MM.1S (cell line): ENCODE measurements around the gene TENM4.

Experiments
- DNase-seq: peaks from one replicate; pipeline ENCODE4 v3.0.0-alpha.2; 2015
- H2AFZ ChIP-seq: fragments of 300-600 bp; sonication (generic); 2 replicates; pipeline ENCODE4 v1.6.0; 2016; ENCODE audit warnings: antibody characterized with exemption, low read length
- H3F3A ChIP-seq: fragments of 300-600 bp; sonication (generic); 2 replicates; pipeline ENCODE4 v1.6.1; 2016; ENCODE audit warnings: mild to moderate bottlenecking, antibody characterized with exemption, low read length, moderate library complexity, mixed read lengths; ENCODE audit not compliant: insufficient read depth
- H3K27ac ChIP-seq: fragments of 300-600 bp; sonication (generic); 2 replicates; pipeline ENCODE4 v1.5.1; 2016; ENCODE audit warnings: mild to moderate bottlenecking, low read length
- H3K27me3 ChIP-seq: fragments of 300-600 bp; sonication (generic); replicated peaks from 2 replicates; pipeline ENCODE4 v1.6.0; 2016; ENCODE audit warnings: low read length; ENCODE audit not compliant: insufficient read depth
- H3K36me3 ChIP-seq: fragments of 300-600 bp; sonication (generic); replicated peaks from 2 replicates; pipeline ENCODE4 v1.6.1; 2016; ENCODE audit warnings: mild to moderate bottlenecking, low read length, mixed read lengths; ENCODE audit not compliant: insufficient read depth
- H3K4me1 ChIP-seq: fragments of 300-600 bp; sonication (generic); 2 replicates; pipeline ENCODE4 v1.6.1; 2016; ENCODE audit warnings: low read length, mixed read lengths
- H3K4me2 ChIP-seq: fragments of 300-600 bp; sonication (generic); 2 replicates; pipeline ENCODE4 v1.6.0; 2016; ENCODE audit warnings: low read depth, low read length
- H3K4me3 ChIP-seq: fragments of 300-600 bp; sonication (generic); 2 replicates; pipeline ENCODE4 v1.5.1; 2016; ENCODE audit warnings: low read length, mixed read lengths
- H3K79me2 ChIP-seq: fragments of 300-600 bp; sonication (generic); 2 replicates; pipeline ENCODE4 v1.6.1; 2016; ENCODE audit warnings: mixed run types, low read length, mixed read lengths
- H3K9ac ChIP-seq: fragments of 300-600 bp; sonication (generic); 2 replicates; pipeline ENCODE4 v1.6.1; 2016; ENCODE audit warnings: low read length, mixed read lengths
- H3K9me2 ChIP-seq: fragments of 300-600 bp; sonication (generic); replicated peaks from 2 replicates; pipeline ENCODE4 v1.6.1; 2016; ENCODE audit warnings: mild to moderate bottlenecking, low read length, mixed read lengths; ENCODE audit not compliant: insufficient read depth
- H3K9me3 ChIP-seq: fragments of 300-600 bp; sonication (generic); replicated peaks from 2 replicates; pipeline ENCODE4 v1.6.1; 2016; ENCODE audit warnings: mild to moderate bottlenecking, low read length, mixed read lengths; ENCODE audit not compliant: insufficient read depth
- H4K20me1 ChIP-seq: fragments of 300-600 bp; sonication (generic); 2 replicates; pipeline ENCODE4 v1.6.1; 2016; ENCODE audit warnings: mild to moderate bottlenecking, low read length, moderate library complexity, mixed read lengths; ENCODE audit not compliant: insufficient read depth
- CTCF ChIP-seq: fragments of 300-600 bp; sonication (generic); IDR thresholded peaks from 2 replicates; pipeline ENCODE4 v1.5.1; 2016; ENCODE audit warnings: antibody characterized with exemption, low read length, mixed read lengths
- EZH2 ChIP-seq: fragments of 300-600 bp; sonication (generic); optimal IDR thresholded peaks from 2 replicates; pipeline ENCODE3; 2017; ENCODE audit warnings: low read depth, mild to moderate bottlenecking, antibody characterized with exemption, low read length, mixed read lengths
- EZH2phosphoT487 ChIP-seq: fragments of 300-600 bp; sonication (generic); IDR thresholded peaks from 2 replicates; pipeline ENCODE4 v1.6.1; 2018; ENCODE audit warnings: antibody characterized with exemption, low read length

TENM4 gene

GRCh38 chr11:78720281-78720989 lies 720.4 kb downstream of the TENM4 start:
- Histone ChIP-seq H3K4me2 (no peak overlapping the region), H4K20me1 (no peaks in the 10 kb centered on the region), H3K9me2 (no peaks in the 10 kb centered on the region), H3K27me3 (no peaks in the 10 kb centered on the region), H3K36me3 (no peaks in the 10 kb centered on the region), H3K27ac (no peak overlapping the region), H2AFZ (no peak overlapping the region), H3K4me3 (no peak overlapping the region), H3K79me2 (no peaks in the 10 kb centered on the region), H3K9ac (no peak overlapping the region), H3F3A (no peaks in the 10 kb centered on the region), H3K4me1 (no peaks in the 10 kb centered on the region), H3K9me3 (no peaks in the 10 kb centered on the region)
- no peak for DNase-seq
- TF ChIP-seq EZH2phosphoT487 = no peak
- no peak for TF ChIP-seq EZH2
- no peak for TF ChIP-seq CTCF

- no peaks in the 10 kb centered on the region for H3K9me2 ChIP-seq
- no peaks in the 10 kb centered on the region for H3K36me3 ChIP-seq
- no peaks in the 10 kb centered on the region for H4K20me1 ChIP-seq
- H3K9ac ChIP-seq = no peak overlapping the region
- no peaks in the 10 kb centered on the region for H3K27me3 ChIP-seq
- DNase-seq = no peak
- H3K79me2 ChIP-seq = no peaks in the 10 kb centered on the region
- H3K4me1 ChIP-seq = no peaks in the 10 kb centered on the region
- no peak overlapping the region for H3K27ac ChIP-seq
- no peak overlapping the region for H3K4me2 ChIP-seq
- no peak overlapping the region for H2AFZ ChIP-seq
- H3K4me3 ChIP-seq = no peak overlapping the region
- H3F3A ChIP-seq = no peaks in the 10 kb centered on the region
- TF ChIP-seq CTCF (no peak), EZH2phosphoT487 (no peak), EZH2 (no peak)
- H3K9me3 ChIP-seq = no peaks in the 10 kb centered on the region
Measured at GRCh38 chr11:78717041-78717440, 723.8 kb downstream of the TENM4 start.

- DNase-seq = peak; percentile 75
- Histone ChIP-seq H3K27me3 (no peaks in the 10 kb centered on the region), H3K4me1 (no peaks in the 10 kb centered on the region), H3K4me2 (no peak overlapping the region), H3K36me3 (no peaks in the 10 kb centered on the region), H3K79me2 (no peaks in the 10 kb centered on the region), H3K9me2 (no peaks in the 10 kb centered on the region), H3K4me3 (no peak overlapping the region), H3K9me3 (no peaks in the 10 kb centered on the region), H3F3A (no peaks in the 10 kb centered on the region), H2AFZ (no peak overlapping the region), H3K27ac (no peak overlapping the region), H4K20me1 (no peaks in the 10 kb centered on the region), H3K9ac (no peak overlapping the region)
- TF ChIP-seq EZH2 (no peak), CTCF (peak; percentile 91), EZH2phosphoT487 (no peak)
Measured at GRCh38 chr11:78715639-78716311, 725.1 kb downstream of the TENM4 start.
